IMR-90 (cell line): ENCODE results near the gene DPP6.

Source experiments
- BHLHE40 ChIP-seq: fragments of 150-350 bp; IDR thresholded peaks from 2 replicates; pipeline ENCODE4 v1.6.1; 2016; ENCODE audit warnings: mild to moderate bottlenecking, low read depth, low read length
- CTCF ChIP-seq: conservative IDR thresholded peaks from 2 replicates; pipeline ENCODE4 v1.5.1; 2012; ENCODE audit warnings: mild to moderate bottlenecking, low read depth, low read length, improper control_type of control experiment
- FOS ChIP-seq: fragments of 150-350 bp; IDR thresholded peaks from 2 replicates; pipeline ENCODE4 v1.6.1; 2016; ENCODE audit warnings: low read depth, low read length
- MAFK ChIP-seq: IDR thresholded peaks from 2 replicates; pipeline ENCODE4 v1.6.1; 2012; ENCODE audit warnings: low read depth, low read length, improper control_type of control experiment
- POLR2A ChIP-seq: IDR thresholded peaks from 2 replicates; pipeline ENCODE4 v1.6.1; 2012; ENCODE audit warnings: mild to moderate bottlenecking, low read depth, low read length
- RAD21 ChIP-seq: IDR thresholded peaks from 2 replicates; pipeline ENCODE4 v1.6.1; 2012; ENCODE audit warnings: low read length, improper control_type of control experiment
- RCOR1 ChIP-seq: IDR thresholded peaks from 2 replicates; pipeline ENCODE4 v1.6.1; 2012; ENCODE audit warnings: mild to moderate bottlenecking, low read length, improper control_type of control experiment; ENCODE audit not compliant: insufficient replicate concordance
- SMC3 ChIP-seq: fragments of 150-350 bp; IDR thresholded peaks from 2 replicates; pipeline ENCODE4 v1.6.1; 2016; ENCODE audit warnings: low read depth, mild to moderate bottlenecking, antibody characterized with exemption, low read length, moderate library complexity
- TF ChIP-seq, protein P1 (sequence below): fragments of 150-350 bp; IDR thresholded peaks from 2 replicates; pipeline ENCODE4 v1.6.1; 2017; ENCODE audit warnings: mild to moderate bottlenecking, antibody characterized with exemption, low read length, low read depth

DNA sequence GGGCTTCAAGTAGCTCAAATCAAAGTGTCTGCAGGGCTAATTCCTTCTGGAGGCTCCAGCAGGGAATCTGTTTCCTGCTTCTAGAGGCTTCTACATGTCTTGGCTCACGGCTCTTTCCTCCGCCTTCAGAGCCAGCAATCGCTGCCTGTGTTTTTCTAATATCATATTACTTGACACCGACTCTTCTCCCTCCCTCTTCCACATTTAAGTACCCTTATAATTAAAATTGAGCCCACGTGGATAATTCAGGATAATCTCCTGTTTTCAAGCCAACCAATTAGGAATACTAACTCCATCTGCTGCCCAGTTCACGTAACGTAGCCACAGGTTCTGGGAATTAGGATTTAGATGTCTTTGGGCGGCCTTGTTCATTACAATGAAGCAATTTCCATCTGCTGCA, 372.2 kb downstream of the DPP6 start:
- TF ChIP-seq CTCF (no peak), FOS (no peak), RCOR1 (no peak), POLR2A (no peak), RAD21 (no peak), BHLHE40 (no peak), SMC3 (no peak), MAFK (no peak)
- TF ChIP-seq, protein P1, sequence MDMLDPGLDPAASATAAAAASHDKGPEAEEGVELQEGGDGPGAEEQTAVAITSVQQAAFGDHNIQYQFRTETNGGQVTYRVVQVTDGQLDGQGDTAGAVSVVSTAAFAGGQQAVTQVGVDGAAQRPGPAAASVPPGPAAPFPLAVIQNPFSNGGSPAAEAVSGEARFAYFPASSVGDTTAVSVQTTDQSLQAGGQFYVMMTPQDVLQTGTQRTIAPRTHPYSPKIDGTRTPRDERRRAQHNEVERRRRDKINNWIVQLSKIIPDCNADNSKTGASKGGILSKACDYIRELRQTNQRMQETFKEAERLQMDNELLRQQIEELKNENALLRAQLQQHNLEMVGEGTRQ = no peak
